GM04504 (cell line): ENCODE results near the gene TSPAN3.

Experiments
- DNase-seq: peaks from one replicate; pipeline ENCODE4 v3.0.0-alpha.2; 2012; ENCODE audit warnings: low read depth

The TSPAN3 gene

DNA sequence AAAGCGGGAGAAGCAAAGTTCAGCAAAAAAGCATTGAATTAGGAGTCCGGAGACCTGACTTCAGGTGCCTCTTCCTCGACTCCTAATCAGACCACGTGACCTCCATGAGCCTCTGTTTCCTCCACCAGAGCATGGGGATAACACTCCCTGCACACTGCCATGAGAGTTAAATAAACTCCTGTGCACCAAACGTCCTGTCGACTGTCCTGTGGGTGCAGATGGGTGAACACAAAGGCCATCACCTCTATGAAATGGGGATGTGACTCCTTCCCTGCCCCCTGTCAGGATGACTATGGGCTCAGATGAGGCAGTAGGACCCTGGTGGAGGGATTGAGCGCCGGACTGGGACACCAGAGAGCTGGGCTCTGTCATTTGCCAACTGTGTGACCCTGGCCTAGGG, 13.5 kb upstream of the TSPAN3 start:
- no peak for DNase-seq

DNA sequence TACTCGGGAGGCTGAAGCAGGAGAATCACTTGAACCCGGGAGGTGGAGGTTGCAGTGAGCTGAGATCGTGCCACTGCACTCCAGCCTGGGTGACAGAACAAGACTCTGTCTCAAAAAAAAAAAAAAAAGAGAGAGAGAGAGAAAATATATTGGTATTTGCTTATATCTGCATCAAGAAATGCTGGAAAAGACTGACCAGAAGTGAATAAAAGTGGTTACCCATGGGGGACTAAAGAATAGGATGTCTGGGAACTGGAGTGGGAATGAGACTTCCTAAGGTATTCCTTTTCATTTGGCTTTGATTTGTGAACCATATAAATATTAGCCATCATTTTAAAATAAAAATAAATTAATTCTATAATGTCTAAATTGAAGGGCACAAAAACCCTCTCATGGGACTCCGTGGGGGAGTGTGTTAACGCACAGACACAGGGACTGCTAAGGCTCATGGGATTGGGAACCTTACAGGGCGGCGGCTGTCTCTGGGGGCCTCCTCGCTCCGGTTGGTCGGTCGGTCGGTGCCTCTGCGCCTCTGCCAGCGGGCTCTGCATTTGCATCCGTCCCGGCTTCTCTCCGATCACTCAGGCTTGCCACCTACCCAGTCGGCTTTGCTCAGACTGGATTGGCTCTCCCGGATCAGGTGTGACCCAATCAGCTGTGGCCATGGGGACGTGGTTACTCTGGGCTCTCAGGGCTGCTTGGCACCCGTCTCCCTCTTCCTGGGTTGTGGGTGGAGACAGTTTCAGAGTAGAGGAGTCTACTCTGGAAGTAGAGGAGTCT, 12.7 kb upstream of the TSPAN3 start:
- no peak for DNase-seq

GRCh38 chr15:77081971-77082370, 11.1 kb upstream of the TSPAN3 start:
- DNase-seq: no peak

DNA sequence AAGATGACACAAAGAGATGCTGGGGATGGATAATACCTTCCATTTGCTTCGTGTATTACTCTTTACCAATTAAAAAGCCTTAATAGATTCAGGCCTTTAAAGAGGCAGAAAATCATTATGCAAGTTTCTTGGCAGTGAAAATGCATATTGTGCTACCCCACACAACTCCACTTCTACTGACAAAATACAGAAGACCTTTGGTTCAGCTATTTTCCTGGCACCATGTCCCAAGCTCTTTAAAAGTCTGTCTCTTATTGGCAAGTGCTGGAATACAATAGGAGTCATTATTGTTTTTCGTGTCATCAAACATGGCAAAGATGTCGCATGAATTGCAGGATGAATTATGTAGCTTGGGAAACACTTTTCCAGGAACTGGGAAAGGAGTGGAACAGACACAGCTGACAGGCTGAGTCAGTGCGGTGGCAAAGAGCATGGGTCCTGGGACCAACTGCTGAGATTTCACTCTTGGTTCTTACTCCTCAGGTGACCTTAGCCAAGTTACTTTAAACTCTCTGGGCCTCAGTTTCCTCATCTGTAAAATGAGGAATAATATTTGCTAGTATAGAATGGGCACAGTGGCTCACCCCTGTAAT, 5.5 kb upstream of the TSPAN3 start:
- no peak for DNase-seq

- DNase-seq: no peak
Measured at GRCh38 chr15:77075528-77075927, 4.6 kb upstream of the TSPAN3 start.

DNA sequence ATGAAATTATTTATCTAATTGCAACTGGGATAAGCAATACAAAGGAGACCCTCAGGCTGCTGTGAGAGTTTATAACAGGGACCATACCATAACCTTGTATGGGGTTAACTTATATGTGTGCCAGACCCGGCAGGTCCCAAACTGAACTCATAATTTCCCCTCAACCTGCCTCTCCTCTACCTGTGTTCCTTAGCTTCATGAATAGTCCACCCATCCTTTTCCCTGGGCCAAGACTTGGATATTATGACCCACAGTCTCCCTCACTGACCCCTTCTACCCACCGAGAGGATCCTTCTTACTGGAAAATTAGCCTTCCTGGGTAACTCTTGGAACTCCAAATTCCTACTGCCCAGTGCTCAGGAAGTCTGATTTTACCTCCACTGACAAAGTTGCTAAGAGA, 3.4 kb upstream of the TSPAN3 start:
- no peak for DNase-seq

- no peak for DNase-seq
Measured at GRCh38 chr15:77071305-77072223, 655 bp upstream of the TSPAN3 start.

DNA sequence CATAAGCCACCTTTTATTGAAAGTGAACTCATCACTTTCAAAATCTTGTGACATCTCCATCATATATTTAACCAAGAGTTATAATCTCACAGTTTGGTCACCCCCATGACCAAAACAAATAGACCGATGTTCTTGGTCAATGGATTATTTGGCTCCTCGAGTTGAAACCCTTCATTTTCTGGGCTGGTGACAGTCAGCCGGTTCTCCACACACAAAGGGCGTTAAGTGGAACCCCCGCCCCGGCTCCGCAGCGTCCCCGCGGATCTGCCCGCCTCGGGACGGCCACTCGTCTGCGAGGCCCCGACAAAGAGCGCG, 772 bp downstream of the TSPAN3 start:
- DNase-seq: no peak

DNA sequence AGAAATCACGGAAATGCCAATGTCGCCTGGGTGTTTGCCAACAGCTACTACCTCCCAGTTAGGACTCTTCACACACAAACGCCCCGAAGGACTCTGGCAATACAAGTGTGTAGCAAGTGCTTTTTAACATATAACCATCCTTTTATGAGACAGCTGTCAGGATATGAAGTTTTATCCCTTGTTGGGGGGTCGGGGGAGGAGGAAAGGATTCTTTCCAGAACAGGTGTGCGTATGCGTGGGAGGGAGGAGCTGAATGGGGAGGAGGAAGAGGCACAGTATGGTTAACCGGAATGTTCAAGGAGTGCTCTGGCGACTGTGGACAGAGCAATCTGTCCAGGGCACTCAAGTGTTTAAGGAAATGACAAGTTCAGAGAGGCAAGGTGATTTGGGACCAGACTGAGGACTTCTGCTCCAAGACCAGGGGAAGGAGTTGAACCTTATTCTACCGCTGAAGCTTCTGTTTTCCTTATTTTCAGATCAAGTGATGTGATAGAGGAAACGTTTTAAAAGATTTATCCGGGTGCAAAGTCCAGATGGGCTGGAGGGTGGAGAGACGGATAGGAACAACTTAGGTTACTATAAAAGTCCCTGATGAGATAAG, 1.3 kb downstream of the TSPAN3 start:
- no peak for DNase-seq

GRCh38 chr15:77068633-77069032, 2.3 kb downstream of the TSPAN3 start:
- DNase-seq: no peak

DNA sequence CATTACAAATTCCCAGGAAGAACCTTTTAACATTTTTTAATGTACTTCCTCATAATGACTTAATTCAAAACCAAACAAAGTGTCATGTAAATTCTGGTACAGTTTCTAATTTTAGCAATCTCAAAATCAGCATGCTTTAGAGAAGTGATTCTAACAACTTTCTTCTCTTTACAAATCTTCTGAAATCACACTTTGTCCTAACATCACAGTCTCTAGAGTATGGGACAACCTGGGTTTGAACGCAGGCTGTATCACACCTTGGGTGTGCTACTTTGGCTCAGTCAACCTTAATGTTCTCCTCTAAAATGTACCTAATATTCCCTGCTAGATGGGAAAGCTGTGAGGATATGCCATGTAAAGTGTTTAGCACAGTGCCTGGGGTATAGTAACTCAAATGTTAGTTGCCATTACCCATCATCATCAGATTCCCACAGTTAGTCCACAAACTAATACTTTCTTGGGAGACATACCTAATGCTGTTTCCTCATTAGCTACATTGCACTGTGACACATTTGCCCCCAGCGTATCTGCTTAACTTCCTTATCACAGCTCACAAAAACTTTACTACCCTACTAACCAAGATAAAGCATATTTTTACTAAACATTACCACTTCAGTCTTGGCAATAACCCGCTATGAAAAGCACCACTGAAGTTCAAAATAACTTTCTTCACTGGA, 3.1 kb downstream of the TSPAN3 start:
- no peak for DNase-seq

GRCh38 chr15:77066971-77067690, 3.8 kb downstream of the TSPAN3 start:
- DNase-seq: no peak

DNA sequence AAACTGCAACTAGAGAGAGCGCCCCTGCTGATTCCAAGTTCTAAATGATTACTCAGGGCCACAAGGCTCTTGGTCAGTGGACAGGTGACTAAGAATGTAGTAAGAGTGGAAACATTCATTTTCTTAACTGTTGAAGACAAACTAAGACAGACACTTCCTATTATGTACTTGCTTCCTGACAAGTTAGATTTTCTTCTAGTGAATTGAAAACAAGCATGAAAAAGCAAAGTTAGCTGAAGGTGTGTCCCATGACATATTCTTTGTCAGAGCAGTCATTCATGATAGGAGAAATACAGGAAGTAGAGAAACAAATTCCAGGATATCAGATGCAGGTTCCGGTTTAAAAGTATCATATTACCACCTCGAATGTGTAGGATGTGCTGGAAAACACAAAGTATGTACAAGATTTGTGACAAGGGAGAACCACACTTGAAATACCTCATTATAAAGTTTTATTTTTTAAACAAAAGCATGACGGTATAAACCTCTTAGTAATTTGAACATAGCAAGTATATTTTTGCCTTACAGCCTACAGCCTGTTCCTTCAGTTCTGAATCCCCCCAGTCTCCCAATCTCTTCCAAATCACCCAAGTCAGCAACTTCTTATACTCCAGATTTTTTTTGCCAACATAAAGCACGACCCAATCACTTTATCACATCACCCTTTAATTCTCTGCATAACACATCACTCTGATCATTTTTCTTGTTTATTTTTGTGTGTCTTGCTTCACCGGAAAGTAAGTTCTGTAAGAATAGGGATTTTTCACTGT, 6.2 kb downstream of the TSPAN3 start:
- no peak for DNase-seq

DNA sequence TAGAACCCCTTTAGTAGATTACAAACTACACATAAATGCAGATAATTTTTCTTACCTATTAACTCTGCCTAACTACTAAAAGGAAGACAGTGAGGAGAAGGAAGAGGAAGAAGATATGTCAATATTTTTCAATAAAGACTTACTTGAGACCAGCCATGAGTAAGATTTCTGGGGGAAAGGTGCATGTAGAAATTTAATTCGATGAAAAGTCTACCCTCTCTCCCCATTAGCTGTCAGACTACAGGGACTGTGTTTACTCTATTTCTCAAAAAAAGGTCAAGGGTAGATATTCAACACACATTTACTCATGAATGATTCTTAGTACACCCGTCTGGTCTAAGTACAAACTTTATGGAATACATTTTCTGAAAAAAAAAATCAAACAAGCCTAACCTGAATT, 6.8 kb downstream of the TSPAN3 start:
- DNase-seq: no peak

DNA sequence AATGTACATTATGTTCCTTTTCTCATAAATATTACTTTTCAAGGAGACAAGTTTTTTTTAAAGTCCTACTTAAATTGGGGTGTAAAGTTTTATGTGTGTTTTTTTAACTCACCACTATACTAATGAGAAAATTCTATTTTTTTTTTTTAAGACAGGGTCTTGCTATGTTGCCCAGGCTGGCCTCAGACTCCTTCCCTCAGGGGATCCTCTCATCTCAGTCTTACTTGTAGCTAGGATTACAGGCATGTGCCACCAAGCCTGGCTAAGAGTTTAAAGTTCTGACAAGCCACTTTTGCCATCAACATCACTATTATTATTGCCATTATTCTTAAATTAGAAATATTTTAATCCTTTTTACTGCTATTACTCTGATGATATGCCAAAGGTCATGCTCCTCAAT, 7.7 kb downstream of the TSPAN3 start:
- no peak for DNase-seq

DNA sequence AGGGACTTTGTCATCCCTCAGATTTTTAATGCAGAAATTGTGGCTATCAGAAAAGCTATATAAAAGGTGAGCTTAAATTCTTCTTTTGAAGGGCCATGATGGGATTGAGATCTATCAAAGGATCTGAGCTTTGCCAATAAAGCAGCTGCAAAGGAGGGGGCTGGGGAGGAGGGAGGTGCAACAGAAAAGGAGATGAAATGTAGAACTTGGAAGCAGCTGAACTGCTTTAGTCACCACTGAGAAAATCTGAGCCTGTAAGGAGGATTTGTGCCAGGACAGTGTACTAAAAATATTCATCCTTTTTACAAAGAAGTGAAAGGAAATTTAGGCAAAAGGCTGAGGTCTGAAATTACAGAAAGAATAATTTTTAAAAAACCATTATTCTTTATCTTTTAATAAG, 10.4 kb downstream of the TSPAN3 start:
- no peak for DNase-seq

- no peak for DNase-seq
Measured at GRCh38 chr15:77059786-77060361, 11.0 kb downstream of the TSPAN3 start.

DNA sequence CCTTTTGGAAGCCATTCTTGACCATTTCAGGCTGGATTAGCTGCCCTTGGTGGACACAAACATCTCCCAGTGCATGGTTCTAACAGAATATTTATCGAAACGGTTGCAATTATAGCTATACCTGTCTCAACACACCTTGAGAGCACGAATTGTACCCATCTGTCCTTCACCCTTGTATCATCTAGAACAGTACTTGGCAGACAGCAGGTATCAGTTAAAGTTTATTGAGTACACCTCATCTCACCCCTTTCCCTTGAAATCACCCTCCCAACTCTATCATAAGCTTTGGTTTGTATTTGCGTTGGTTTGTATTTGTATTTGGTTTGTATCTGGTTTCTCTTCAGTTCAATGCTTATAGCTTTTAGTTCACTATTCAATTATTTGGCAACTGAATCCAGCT, 12.4 kb downstream of the TSPAN3 start:
- no peak for DNase-seq

DNA sequence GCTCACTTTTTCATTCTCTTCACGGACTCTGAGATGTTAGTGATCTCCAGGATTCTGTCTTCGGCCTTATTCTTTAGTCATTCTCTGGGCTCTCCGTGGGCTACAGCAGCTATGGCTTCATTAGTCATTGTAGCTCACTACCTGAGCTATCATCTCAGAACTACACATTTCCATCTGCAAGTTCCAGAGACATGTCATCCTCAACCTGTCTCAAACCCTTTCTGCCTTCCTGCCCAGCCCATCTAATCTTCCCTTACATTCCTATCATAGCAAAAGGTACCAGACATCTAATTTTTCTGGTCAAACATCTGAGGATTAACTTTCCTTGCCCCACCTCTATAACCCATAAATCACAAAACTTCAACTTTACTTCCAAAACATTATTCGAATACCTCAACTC, 13.2 kb downstream of the TSPAN3 start:
- DNase-seq: no peak

GRCh38 chr15:77057072-77057471, 13.8 kb downstream of the TSPAN3 start:
- no peak for DNase-seq
